GM23338 (cell line): ENCODE measurements around the gene SYNE2. TPM values are rescaled to one million over a fixed set of nuclear protein-coding genes. Genes with fewer than 3 reads are reported as not detected.
A peak's percentile ranks its signal among the peaks of the same experiment; 100 is the strongest.

ENCODE experiments used
- ATAC-seq: fragments of 200-7000 bp; cut with Tn5 transposase; 3 replicates; pipeline ENCODE4 v1.9.1; 2020
- DNase-seq: peaks from one replicate; pipeline ENCODE4 v3.0.0-alpha.2; 2015; ENCODE audit warnings: low spot score
- H2AFZ ChIP-seq: fragments of 200-600 bp; sonication (generic); 2 replicates; pipeline ENCODE4 v1.8.0; 2016; ENCODE audit warnings: antibody characterized with exemption, mild to moderate bottlenecking, moderate library complexity
- H3F3A ChIP-seq: fragments of 200-600 bp; sonication (generic); replicated peaks from 2 replicates; pipeline ENCODE4 v1.8.0; 2017; ENCODE audit warnings: antibody characterized with exemption, mixed run types, low read depth
- H3K27ac ChIP-seq: fragments of 200-600 bp; sonication (generic); 2 replicates; pipeline ENCODE4 v1.6.1; 2016; ENCODE audit warnings: low read depth
- H3K27me3 ChIP-seq: fragments of 200-600 bp; sonication (generic); 2 replicates; pipeline ENCODE4 v1.8.0; 2016; ENCODE audit warnings: mild to moderate bottlenecking, mixed run types, moderate library complexity; ENCODE audit not compliant: insufficient read depth
- H3K36me3 ChIP-seq: fragments of 200-600 bp; sonication (generic); 2 replicates; pipeline ENCODE4 v1.8.0; 2016; ENCODE audit warnings: mild to moderate bottlenecking; ENCODE audit not compliant: insufficient read depth
- H3K4me1 ChIP-seq: fragments of 200-600 bp; sonication (generic); 2 replicates; pipeline ENCODE4 v1.8.0; 2016; ENCODE audit warnings: mild to moderate bottlenecking, moderate library complexity; ENCODE audit not compliant: insufficient read depth
- H3K4me2 ChIP-seq: fragments of 200-600 bp; sonication (generic); 2 replicates; pipeline ENCODE4 v1.7.1; 2017; ENCODE audit warnings: mixed run types
- H3K4me3 ChIP-seq: fragments of 200-600 bp; sonication (generic); 2 replicates; pipeline ENCODE4 v1.6.1; 2016; ENCODE audit warnings: mixed run types
- H3K79me2 ChIP-seq: fragments of 200-600 bp; sonication (generic); replicated peaks from 2 replicates; pipeline ENCODE4 v1.8.0; 2017; ENCODE audit warnings: mild to moderate bottlenecking; ENCODE audit not compliant: insufficient read depth
- H3K9me2 ChIP-seq: fragments of 200-600 bp; sonication (generic); 2 replicates; pipeline ENCODE4 v1.8.0; 2017; ENCODE audit not compliant: insufficient read depth
- H4K20me1 ChIP-seq: fragments of 200-600 bp; sonication (generic); replicated peaks from 2 replicates; pipeline ENCODE4 v1.8.0; 2017; ENCODE audit warnings: mild to moderate bottlenecking; ENCODE audit not compliant: insufficient read depth
- H3K27ac Mint-ChIP-seq: 2 replicates; pipeline ENCODE4 v1.8.0; 2020; ENCODE audit warnings: inconsistent platforms, mild to moderate bottlenecking, moderate library complexity, mixed read lengths
- H3K27me3 Mint-ChIP-seq: 3 replicates; pipeline ENCODE4 v1.8.0; 2022; ENCODE audit warnings: low read depth, mild to moderate bottlenecking, moderate library complexity, mixed read lengths, inconsistent platforms; ENCODE audit not compliant: insufficient read depth, poor library complexity
- H3K36me3 Mint-ChIP-seq: 3 replicates; pipeline ENCODE4 v1.8.0; 2021; ENCODE audit warnings: low read depth, mild to moderate bottlenecking, inconsistent platforms, moderate library complexity, mixed read lengths
- H3K4me1 Mint-ChIP-seq: 3 replicates; pipeline ENCODE4 v1.8.0; 2020; ENCODE audit warnings: mild to moderate bottlenecking, inconsistent platforms, mixed read lengths
- H3K4me3 Mint-ChIP-seq: 3 replicates; pipeline ENCODE4 v1.8.0; 2021; ENCODE audit warnings: moderate library complexity, mild to moderate bottlenecking, inconsistent platforms, mixed read lengths
- H3K9me3 Mint-ChIP-seq: 3 replicates; pipeline ENCODE4 v1.8.0; 2020; ENCODE audit warnings: moderate library complexity, mild to moderate bottlenecking, inconsistent platforms, mixed read lengths
- CREB1 ChIP-seq: fragments of 250-450 bp; sonication (Bioruptor Pico); IDR thresholded peaks from 2 replicates; pipeline ENCODE4 v1.5.0; 2020; ENCODE audit warnings: low read depth, mild to moderate bottlenecking, moderate library complexity
- EZH2 ChIP-seq: fragments of 200-600 bp; sonication (generic); IDR thresholded peaks from one replicate; pipeline ENCODE4 v1.8.0; 2017; ENCODE audit warnings: antibody characterized with exemption, mild to moderate bottlenecking, low read depth; ENCODE audit not compliant: unreplicated experiment
- NANOG ChIP-seq: IDR thresholded peaks from 2 replicates; pipeline ENCODE4 v1.6.1; 2016; ENCODE audit warnings: antibody characterized with exemption, borderline replicate concordance
- POLR2AphosphoS5 ChIP-seq: IDR thresholded peaks from 2 replicates; pipeline ENCODE4 v1.6.1; 2016; ENCODE audit warnings: antibody characterized with exemption, low read depth
- polyA plus RNA-seq: library from polyadenylated mRNA; unstranded; fragments of >200 nt; fragmentation: Nextera tagmentation; extraction: Ambion mirVana; gene quantifications from 2 replicates; pipeline ENCODE4 v1.2.1, GENCODE V29; 2016
- total RNA-seq: library from RNA; depleted of rRNA; stranded (reverse); fragments of >200 nt; shearing (Covaris generic); gene quantifications from 2 replicates; pipeline ENCODE4 v1.2.3, GENCODE V29; 2014
- TF ChIP-seq, protein P1 (sequence below): IDR thresholded peaks from one replicate; pipeline ENCODE4 v1.6.1; 2018; ENCODE audit warnings: antibody characterized with exemption; ENCODE audit not compliant: unreplicated experiment

The SYNE2 gene
- total and polyA plus RNA-seq, 2 experiments from 2014 or later = 34.3 to 86.5 TPM

GRCh38 chr14:64197996-64198395, 345.2 kb downstream of the SYNE2 start (continued):
- TF ChIP-seq, protein P1, sequence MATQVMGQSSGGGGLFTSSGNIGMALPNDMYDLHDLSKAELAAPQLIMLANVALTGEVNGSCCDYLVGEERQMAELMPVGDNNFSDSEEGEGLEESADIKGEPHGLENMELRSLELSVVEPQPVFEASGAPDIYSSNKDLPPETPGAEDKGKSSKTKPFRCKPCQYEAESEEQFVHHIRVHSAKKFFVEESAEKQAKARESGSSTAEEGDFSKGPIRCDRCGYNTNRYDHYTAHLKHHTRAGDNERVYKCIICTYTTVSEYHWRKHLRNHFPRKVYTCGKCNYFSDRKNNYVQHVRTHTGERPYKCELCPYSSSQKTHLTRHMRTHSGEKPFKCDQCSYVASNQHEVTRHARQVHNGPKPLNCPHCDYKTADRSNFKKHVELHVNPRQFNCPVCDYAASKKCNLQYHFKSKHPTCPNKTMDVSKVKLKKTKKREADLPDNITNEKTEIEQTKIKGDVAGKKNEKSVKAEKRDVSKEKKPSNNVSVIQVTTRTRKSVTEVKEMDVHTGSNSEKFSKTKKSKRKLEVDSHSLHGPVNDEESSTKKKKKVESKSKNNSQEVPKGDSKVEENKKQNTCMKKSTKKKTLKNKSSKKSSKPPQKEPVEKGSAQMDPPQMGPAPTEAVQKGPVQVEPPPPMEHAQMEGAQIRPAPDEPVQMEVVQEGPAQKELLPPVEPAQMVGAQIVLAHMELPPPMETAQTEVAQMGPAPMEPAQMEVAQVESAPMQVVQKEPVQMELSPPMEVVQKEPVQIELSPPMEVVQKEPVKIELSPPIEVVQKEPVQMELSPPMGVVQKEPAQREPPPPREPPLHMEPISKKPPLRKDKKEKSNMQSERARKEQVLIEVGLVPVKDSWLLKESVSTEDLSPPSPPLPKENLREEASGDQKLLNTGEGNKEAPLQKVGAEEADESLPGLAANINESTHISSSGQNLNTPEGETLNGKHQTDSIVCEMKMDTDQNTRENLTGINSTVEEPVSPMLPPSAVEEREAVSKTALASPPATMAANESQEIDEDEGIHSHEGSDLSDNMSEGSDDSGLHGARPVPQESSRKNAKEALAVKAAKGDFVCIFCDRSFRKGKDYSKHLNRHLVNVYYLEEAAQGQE = no peak
- no peak for TF ChIP-seq CREB1 (CRISPR knock-in tag)
- no peak for TF ChIP-seq EZH2

DNA sequence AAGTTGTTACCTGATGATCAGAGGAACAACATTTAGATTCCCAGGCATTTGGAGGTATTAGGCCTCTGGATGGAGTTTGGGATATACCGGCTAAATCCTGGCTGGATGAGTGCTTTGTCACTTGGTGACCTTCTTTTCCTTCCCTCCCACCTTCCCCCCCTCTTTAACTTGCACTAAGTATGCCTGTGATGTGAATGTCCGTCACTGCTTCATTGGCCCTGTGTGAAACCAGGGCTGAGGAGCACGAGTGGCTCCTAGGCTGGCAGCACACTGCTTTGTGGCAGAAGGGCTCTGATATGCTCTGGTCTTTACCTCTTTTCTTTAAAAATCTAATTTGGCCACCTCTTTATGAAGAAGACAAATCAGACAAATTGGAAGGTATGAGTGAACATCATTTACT, 345.7 kb downstream of the SYNE2 start:
- no peak overlapping the region; the same call in 1 of the 2 replicates for H3K27ac ChIP-seq
- Mint-ChIP-seq H3K27ac (no peak overlapping the region; the same call in 1 of the 2 replicates), H3K27me3 (peaks cover 10% of the 10 kb centered on the region), H3K9me3 (no peaks in the 10 kb centered on the region; the same call in 2 of the 3 replicates), H3K36me3 (peaks cover 4% of the 10 kb centered on the region; the same call in 2 of the 3 replicates), H3K4me3 (no peak overlapping the region), H3K4me1 (peaks cover 74% of the 10 kb centered on the region)
- H3K4me1 ChIP-seq = peaks cover 49% of the 10 kb centered on the region
- H3F3A ChIP-seq = peaks cover 6% of the 10 kb centered on the region; the same call in 1 of the 2 replicates
- H2AFZ ChIP-seq = no peak overlapping the region
- H3K36me3 ChIP-seq = no peaks in the 10 kb centered on the region
- no peak overlapping the region for H3K4me3 ChIP-seq
- H3K27me3 ChIP-seq = no peaks in the 10 kb centered on the region
- no peak for DNase-seq
- no peak for ATAC-seq
- no peak overlapping the region for H3K4me2 ChIP-seq
- H4K20me1 ChIP-seq = peaks cover 1% of the 10 kb centered on the region
- TF ChIP-seq NANOG = no peak
- H3K9me2 ChIP-seq = no peaks in the 10 kb centered on the region
- H3K79me2 ChIP-seq = peaks cover 45% of the 10 kb centered on the region

- peaks cover 6% of the 10 kb centered on the region; the same call in 1 of the 2 replicates for H3F3A ChIP-seq
- H3K4me2 ChIP-seq = peak overlapping the region; percentile 62
- peaks cover 57% of the 10 kb centered on the region for H3K4me1 Mint-ChIP-seq
- H3K9me3 Mint-ChIP-seq = no peaks in the 10 kb centered on the region; the same call in 2 of the 3 replicates
- H3K4me1 ChIP-seq = peaks cover 46% of the 10 kb centered on the region
- peaks cover 35% of the 10 kb centered on the region for H3K79me2 ChIP-seq
- DNase-seq (peak; percentile 47), ATAC-seq (peak; percentile 55)
- H3K36me3 Mint-ChIP-seq = no peaks in the 10 kb centered on the region
- no peaks in the 10 kb centered on the region for H3K36me3 ChIP-seq
- H3K9me2 ChIP-seq = no peaks in the 10 kb centered on the region
- H3K4me3 Mint-ChIP-seq = no peak overlapping the region
- H4K20me1 ChIP-seq = peaks cover 3% of the 10 kb centered on the region
- peaks cover 7% of the 10 kb centered on the region for H3K27me3 Mint-ChIP-seq
- H3K27me3 ChIP-seq = no peaks in the 10 kb centered on the region
- H3K27ac ChIP-seq = 0 out of 2 replicates have a peak overlapping the region, but pooled peaks have one; percentile 4
- no peak overlapping the region for H3K4me3 ChIP-seq
- no peak overlapping the region for H2AFZ ChIP-seq
- peak overlapping the region; percentile 12; the same call in 1 of the 2 replicates for H3K27ac Mint-ChIP-seq
- TF ChIP-seq POLR2AphosphoS5 (no peak), EZH2 (no peak), CREB1 (CRISPR knock-in tag) (no peak)
- TF ChIP-seq, protein P1 = no peak
These were observed 347.4 kb downstream of the SYNE2 start for GRCh38 chr14:64200170-64200569.
